SU-DHL-6 (cell line): Measurements from ENCODE around the gene PPM1M.

Experiments used
- EZH2phosphoT487 ChIP-seq: fragments of 200-600 bp; sonication (generic), shearing (Covaris generic); conservative IDR thresholded peaks from 2 replicates; pipeline ENCODE4 v1.6.1; 2018; ENCODE audit warnings: mild to moderate bottlenecking, antibody characterized with exemption, low read length, moderate library complexity, mixed read lengths
- TF ChIP-seq, protein P1 (sequence below): fragments of 200-600 bp; sonication (generic); IDR thresholded peaks from one replicate; pipeline ENCODE4 v1.5.1; 2017; ENCODE audit warnings: antibody characterized with exemption, mild to moderate bottlenecking, low read length, moderate library complexity; ENCODE audit not compliant: insufficient read depth, poor library complexity, severe bottlenecking

DNA sequence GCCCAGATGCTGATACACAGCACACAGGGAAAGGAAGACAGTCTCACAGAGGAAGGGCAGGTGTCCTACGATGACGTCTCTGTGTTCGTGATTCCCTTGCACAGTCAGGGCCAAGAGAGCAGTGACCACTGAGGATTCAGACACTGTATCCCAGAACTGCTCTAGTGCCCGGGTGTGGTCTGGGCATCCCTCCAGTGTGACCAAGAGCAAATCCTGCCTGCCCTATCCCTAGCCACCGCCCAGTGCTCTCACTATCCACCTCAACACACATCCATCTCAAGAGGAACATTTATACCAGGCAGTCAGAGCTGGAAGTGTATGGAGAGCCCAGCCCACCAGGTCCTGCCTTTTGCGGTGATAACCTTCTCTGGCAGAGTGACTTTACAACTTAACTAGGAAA is 4.1 kb downstream of the PPM1M start:
- TF ChIP-seq, protein P1, sequence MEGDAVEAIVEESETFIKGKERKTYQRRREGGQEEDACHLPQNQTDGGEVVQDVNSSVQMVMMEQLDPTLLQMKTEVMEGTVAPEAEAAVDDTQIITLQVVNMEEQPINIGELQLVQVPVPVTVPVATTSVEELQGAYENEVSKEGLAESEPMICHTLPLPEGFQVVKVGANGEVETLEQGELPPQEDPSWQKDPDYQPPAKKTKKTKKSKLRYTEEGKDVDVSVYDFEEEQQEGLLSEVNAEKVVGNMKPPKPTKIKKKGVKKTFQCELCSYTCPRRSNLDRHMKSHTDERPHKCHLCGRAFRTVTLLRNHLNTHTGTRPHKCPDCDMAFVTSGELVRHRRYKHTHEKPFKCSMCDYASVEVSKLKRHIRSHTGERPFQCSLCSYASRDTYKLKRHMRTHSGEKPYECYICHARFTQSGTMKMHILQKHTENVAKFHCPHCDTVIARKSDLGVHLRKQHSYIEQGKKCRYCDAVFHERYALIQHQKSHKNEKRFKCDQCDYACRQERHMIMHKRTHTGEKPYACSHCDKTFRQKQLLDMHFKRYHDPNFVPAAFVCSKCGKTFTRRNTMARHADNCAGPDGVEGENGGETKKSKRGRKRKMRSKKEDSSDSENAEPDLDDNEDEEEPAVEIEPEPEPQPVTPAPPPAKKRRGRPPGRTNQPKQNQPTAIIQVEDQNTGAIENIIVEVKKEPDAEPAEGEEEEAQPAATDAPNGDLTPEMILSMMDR = no peak
- no peak for TF ChIP-seq EZH2phosphoT487
